Adrenal gland (tissue), 5 donors: ENCODE results near the gene PLXNA4.

Experiments used
- POLR2A ChIP-seq, 2 donors: fragments of 450-650 bp; IDR thresholded peaks; one replicate each; pipeline ENCODE4 v1.6.1; 2017; ENCODE audit warnings: antibody characterized with exemption in 2 of 2, mild to moderate bottlenecking in 2 of 2, moderate library complexity in 1 of 2
- TF ChIP-seq, protein P1 (sequence below), 6 experiments: fragments of 450-650 bp in 4 of 6; fragments of 200-600 bp in 2 of 6; sonication (generic) in 1 of 6; IDR thresholded peaks; 1 replicate in 5 of 6; 2 replicates in 1 of 6; pipeline versions ENCODE4 v1.5.1 to v1.8.0; 2016 to 2021; ENCODE audit warnings: antibody characterized with exemption in 6 of 6, mild to moderate bottlenecking in 2 of 6, moderate library complexity in 1 of 6
- donor health status: DM: no; HTN: no; CAD: no.

DNA sequence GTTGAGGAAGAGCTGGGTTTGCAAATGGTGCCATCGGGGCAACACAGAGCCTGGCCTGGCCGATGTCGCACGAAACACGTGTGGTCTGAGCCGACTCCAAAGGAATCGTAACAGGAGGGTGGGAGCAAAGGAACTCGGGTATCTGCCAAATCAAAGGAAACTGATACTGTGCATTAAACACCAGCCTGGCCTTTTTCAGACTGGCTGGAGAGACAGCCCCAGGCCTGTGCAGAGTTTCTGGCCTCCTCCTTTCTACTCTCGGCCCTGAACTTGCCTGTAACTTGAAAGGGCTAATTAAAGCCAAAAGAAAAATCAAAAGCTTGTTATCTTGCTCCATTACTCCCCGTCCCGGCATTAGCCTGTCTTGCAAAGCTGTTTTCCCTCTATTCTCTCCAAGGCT is 71.4 kb downstream of the PLXNA4 start:
- TF ChIP-seq, protein P1, sequence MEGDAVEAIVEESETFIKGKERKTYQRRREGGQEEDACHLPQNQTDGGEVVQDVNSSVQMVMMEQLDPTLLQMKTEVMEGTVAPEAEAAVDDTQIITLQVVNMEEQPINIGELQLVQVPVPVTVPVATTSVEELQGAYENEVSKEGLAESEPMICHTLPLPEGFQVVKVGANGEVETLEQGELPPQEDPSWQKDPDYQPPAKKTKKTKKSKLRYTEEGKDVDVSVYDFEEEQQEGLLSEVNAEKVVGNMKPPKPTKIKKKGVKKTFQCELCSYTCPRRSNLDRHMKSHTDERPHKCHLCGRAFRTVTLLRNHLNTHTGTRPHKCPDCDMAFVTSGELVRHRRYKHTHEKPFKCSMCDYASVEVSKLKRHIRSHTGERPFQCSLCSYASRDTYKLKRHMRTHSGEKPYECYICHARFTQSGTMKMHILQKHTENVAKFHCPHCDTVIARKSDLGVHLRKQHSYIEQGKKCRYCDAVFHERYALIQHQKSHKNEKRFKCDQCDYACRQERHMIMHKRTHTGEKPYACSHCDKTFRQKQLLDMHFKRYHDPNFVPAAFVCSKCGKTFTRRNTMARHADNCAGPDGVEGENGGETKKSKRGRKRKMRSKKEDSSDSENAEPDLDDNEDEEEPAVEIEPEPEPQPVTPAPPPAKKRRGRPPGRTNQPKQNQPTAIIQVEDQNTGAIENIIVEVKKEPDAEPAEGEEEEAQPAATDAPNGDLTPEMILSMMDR (IDR thresholded peaks at IDR 0.05): no peak
- TF ChIP-seq POLR2A (IDR thresholded peaks at IDR 0.05): no peak
